Activated CD4-positive, alpha-beta T cell treated with anti-CD3 and anti-CD28 coated beads, Interleukin-2, Interleukin-6, amounts not matched to agents 100 ng/mL and 50 ng/mL, durations not matched to agents 16 hours and 8 hours (primary cell): ENCODE data around the gene DOC2B.

Source experiments
- DNase-seq: peaks from one replicate; pipeline ENCODE4 v3.0.0-alpha.2; 2020

Gene DOC2B

GRCh38 chr17:160336-160735 is 21.1 kb downstream of the DOC2B start:
- DNase-seq = no peak

GRCh38 chr17:159609-160008 is 21.8 kb downstream of the DOC2B start:
- DNase-seq = no peak

- DNase-seq = no peak
Observed at GRCh38 chr17:158379-158778, 23.1 kb downstream of the DOC2B start.

- DNase-seq = no peak
Observed at GRCh38 chr17:157901-158300, 23.5 kb downstream of the DOC2B start.

- DNase-seq = no peak
Observed at GRCh38 chr17:156946-157345, 24.5 kb downstream of the DOC2B start.

DNA sequence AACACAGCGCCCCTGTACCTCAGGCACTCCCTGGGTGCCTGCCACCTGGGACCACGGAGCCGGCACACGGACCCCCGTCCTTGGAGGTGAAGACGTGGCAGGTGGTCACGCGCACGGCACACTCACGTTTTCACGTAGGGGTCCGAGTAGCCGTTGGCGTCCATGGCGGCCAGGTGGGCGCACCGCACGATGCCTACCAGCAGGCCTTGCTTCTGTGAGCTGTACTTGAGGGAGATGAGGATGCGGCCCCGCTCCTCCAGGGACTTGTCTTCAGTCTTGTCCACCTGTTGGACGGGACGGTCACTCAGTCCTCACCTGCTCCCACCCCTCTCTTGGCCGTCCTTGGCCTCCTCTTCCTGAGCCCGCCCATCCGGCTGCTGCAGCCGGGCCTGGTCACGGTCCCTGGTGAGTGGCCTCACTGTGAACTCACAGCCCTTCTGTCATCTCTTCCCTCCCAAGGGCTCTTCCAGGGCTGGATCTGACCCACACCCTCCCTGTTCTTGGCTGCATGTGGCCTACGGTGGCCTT is 25.3 kb downstream of the DOC2B start:
- no peak for DNase-seq

- DNase-seq = no peak
Observed at GRCh38 chr17:155576-155975, 25.9 kb downstream of the DOC2B start.

DNA sequence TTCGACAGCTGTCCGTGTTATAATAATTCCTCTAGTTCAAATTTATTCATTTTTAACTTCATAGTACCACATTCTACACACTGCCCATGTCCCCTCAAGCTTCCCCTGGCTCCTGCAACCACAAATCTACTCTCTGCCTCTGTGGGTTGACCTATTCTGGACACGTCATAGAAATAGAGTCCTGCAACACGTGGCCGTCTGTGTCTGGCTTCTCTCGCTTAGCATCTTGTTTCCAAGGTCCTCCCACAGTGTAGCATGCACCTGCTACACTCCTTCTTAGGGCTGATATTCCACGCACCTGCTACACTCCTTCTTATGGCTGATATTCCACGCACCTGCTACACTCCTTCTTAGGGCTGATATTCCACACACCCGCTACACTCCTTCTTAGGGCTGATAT is 27.6 kb downstream of the DOC2B start:
- no peak for DNase-seq

GRCh38 chr17:152860-153420 is 28.5 kb downstream of the DOC2B start:
- no peak for DNase-seq

DNA sequence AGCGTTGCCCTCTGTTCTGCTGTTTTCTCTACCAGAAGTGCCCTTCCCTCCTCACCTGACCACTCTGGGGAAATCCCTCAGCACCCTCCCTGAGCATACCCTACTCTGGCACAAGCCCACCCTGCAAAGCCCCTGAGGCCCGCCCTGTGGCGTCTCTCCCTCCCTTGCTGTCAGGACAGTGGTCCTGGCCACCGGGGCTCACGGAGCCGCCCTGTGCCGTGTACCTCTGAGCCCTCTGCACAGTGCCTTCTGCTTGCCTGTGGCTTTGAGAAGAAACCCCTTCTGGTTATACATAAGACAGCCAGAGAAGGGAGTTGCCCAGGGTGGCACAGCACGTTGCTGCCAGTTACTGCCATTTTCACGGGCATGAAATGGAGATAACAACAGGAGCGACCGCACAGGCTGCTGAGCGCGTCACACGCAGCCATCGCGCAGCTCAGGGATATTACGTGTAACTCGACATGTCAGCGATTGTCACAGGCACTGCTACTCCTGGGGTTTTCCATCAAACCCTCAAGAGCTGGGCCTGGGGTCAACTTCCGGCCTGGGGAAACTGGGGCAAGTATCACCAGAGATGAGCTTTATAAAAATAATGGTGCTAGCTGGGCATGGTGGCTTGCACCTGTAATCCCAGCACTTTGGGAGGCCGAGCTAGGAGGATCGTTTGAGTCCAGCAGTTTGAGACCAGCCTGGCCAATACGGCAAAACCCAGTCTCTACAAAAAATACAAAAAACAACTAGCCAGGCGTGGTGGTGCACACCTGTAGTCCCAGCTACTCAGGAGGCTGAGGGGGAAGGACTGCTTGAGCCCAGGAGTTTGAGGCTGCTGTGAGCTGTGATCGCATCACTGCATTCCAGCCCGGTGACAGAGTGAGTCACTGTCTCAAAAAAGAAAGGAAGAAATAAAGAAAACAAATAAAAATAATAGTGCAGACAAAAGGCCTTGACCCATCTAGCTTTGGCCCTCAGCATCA is 29.3 kb downstream of the DOC2B start:
- no peak for DNase-seq

- DNase-seq = no peak
Observed at GRCh38 chr17:151004-151403, 30.4 kb downstream of the DOC2B start.

- DNase-seq = no peak
Observed at GRCh38 chr17:149897-150584, 31.4 kb downstream of the DOC2B start.

- no peak for DNase-seq
Observed at GRCh38 chr17:149231-149630, 32.2 kb downstream of the DOC2B start.

- no peak for DNase-seq
Observed at GRCh38 chr17:148757-149156, 32.7 kb downstream of the DOC2B start.

DNA sequence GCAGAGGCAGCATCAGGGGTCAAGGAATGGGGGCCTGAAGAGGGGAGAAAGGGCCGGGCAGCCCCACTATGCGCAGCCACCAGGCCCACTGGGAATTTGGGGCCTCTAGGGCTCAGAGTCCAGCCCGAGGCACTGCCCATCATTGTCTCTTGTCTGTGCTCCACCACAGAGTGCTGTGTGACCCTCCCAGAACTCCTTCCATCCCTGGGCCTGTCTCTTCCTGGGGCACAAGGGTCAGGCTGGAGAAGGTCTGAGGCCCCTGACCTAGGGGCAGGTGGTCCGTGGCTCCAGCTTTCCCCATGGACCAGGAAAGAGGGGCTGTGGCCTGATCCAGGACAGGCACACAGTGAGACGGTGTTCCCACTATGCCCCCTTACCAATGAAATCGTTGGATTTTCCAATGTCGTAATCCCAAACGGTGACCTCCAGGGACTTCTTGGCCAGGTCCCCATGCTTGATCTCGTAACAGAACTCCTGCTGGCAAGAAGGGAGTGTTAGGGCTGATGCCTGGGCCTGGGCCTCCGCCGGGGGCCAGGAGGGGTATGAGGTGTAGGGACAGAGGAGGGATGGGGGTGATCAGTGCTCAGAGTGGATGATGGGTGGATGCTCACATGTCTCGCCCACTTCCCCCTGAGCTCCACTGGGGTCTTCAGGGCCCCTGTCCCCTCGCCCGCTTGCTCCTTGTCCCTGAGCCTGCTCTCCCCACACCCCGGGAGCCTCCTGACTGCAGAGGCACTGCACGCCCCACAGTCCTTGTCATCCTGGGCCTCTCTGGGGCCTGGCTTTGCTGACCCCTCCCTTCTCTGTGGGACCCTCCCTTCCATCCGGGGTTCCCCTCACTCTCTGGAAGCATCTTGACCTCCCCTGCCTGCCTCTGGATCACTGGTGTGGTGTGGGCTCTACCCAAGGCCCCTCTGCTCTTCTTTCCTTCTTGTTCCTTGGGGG is 33.4 kb downstream of the DOC2B start:
- no peak for DNase-seq

DNA sequence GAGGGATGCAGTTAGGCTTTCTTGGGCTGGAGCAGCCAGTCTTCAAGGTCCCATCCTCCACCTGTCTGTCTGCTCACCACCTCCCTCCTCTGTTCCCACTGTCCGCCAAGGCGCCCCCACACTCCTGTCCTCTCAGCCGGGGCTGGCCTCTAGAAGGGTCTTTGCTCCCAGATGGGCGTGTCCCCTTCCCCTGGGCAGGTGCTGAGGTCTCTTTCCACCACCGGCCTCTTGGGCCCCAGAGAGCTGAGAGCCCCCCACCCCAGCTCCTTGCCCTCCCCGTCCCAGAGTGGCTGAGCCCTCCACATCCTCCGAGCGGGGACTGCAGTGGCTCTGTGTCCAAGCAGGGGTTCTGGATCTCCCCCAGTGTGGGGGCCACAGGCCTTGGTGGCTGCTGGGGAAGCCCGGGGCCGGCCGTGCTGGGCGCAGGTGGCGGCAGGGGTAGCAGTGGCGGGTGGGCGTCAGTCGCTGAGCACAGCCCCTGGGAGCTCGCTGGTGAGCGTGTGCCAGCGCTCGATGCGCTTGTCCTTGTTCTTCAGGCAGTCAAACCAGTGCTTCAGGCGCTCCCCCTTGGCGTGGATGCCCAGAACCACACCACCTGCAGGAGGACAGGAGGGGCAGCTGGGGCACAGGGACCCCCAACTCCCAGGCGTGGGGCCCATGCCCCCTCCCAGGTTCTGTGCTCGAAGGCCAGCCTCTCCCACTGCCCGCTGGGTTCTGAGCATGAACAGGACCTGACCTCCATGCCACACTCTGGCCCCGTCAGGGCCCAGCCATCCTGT is 34.3 kb downstream of the DOC2B start:
- no peak for DNase-seq

- no peak for DNase-seq
Observed at GRCh38 chr17:146546-146945, 34.9 kb downstream of the DOC2B start.

GRCh38 chr17:145671-146541 is 35.5 kb downstream of the DOC2B start:
- no peak for DNase-seq

DNA sequence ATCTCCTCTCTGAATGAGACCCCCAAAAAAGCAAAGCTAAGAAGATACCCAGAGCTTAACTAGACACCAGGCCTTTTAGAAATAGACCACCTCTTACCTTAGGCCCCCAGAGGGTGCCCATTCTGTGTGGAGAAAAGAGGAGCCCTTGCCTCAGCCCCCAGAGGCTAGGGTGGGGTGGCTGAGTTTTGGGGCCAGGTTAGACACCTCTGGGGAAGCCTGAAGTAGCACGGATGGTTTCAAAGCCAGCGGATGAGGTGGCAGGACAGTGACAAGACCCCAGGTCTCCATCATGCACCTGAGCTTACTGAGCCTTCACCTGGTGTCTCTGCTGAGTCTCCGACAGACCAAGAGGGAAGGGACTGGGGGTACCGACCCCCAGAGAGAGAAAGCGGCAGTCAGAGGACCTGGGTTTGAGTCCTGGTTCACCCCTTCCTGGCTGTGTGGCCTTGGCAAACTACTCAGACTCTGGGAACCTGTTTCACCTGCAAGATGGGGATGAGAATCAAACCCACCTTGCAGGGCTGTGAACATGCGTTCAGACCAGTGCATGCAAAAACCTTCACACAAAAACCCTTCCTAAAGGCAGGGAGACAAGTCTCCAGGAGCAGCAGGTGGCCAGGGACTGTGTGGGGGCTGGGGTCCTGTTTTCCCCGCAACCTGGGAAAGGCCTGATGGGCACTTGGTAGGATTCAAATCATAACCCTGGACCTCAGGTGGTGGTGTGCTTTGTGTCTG is 36.3 kb downstream of the DOC2B start:
- no peak for DNase-seq

DNA sequence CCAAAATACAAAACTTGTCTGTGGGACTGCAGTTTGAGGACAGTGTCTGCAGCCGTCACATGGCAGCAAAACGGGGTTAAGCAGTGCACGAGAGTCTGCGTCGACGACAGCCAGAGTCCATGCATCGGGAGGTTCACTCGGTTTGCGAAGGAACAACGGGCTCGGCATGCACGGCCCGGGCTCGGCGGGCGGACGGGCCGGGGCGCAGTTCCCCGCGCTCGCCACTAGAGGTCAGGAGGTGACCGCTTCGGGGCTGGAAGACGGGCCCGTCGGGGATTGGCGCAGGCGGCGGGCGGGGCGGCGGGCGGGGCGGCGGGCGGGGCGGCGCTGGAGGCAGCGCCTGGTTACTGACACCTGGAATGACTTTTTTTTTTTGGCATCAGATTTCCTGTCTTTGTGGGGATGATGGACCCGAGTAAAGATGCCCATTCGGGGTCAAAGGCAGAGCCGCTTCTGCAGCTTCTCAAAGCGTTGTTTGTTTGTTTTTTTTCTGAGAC is 37.6 kb downstream of the DOC2B start:
- peak; percentile 89 for DNase-seq
